M059J (cell line): ENCODE data around the gene ICAM2. TPM values are rescaled to one million over a fixed set of nuclear protein-coding genes. Genes with fewer than 3 reads are reported as not detected.

Experiments used
- total RNA-seq: library from RNA; depleted of rRNA; stranded (reverse); fragments of >200 nt; shearing (Covaris generic); gene quantifications from 2 replicates; pipeline ENCODE4 v1.2.3, GENCODE V29; 2014; rRNA removed

ICAM2 gene
- total RNA-seq, 1 experiment from 2014 or later: 0.84 TPM

Other genes starting within 250 kb of the ICAM2 start
- 46.2 and 64.1 TPM in 2 replicates for gene CCDC47, start 247.0 kb downstream of the ICAM2 start, total RNA-seq
- 27.7 and 35.2 TPM in 2 replicates for gene DDX42, start 246.5 kb downstream of the ICAM2 start, total RNA-seq
- gene PSMC5, start 193.2 kb downstream of the ICAM2 start, total RNA-seq: 38.3 and 47.6 TPM in 2 replicates
- 59.4 and 98.1 TPM in 2 replicates for gene FTSJ3, start 193.0 kb downstream of the ICAM2 start, total RNA-seq
- gene SMARCD2, start 177.9 kb downstream of the ICAM2 start, total RNA-seq: 64.5 and 81.1 TPM in 2 replicates
- not detected in 2 replicates for gene CSH2, start 147.0 kb downstream of the ICAM2 start, total RNA-seq
- gene GH2, start 138.7 kb downstream of the ICAM2 start, total RNA-seq: not detected in 2 replicates
- gene CSH1, start 124.1 kb downstream of the ICAM2 start, total RNA-seq: not detected in 2 replicates
- gene CSHL1, start 109.4 kb downstream of the ICAM2 start, total RNA-seq: not detected in 2 replicates
- not detected in 2 replicates for gene GH1, start 101.8 kb downstream of the ICAM2 start, total RNA-seq
- gene CD79B, start 88.3 kb downstream of the ICAM2 start, total RNA-seq: 0.27 and 0.54 TPM in 2 replicates
- gene SCN4A, start 47.7 kb downstream of the ICAM2 start, total RNA-seq: not detected in 2 replicates
- 0.05 TPM in 1 of 2 replicates, not detected in the other for gene PRR29, start 22.3 kb downstream of the ICAM2 start, total RNA-seq
- gene ERN1, start 109.5 kb upstream of the ICAM2 start, total RNA-seq: 0.98 and 1.5 TPM in 2 replicates
- gene TEX2, start 242.6 kb upstream of the ICAM2 start, total RNA-seq: 13.4 and 22.6 TPM in 2 replicates